Mesenchymal stem cell (in vitro differentiated cells and primary cell): ENCODE results near the gene ZNF512B.

ENCODE experiments used
- DNase-seq: peaks from one replicate; pipeline ENCODE4 v3.0.0-alpha.2; 2013
- H2AFZ ChIP-seq: one replicate; pipeline ENCODE4 v1.6.1; 2013; ENCODE audit warnings: low read depth, mild to moderate bottlenecking, control low read depth, inconsistent platforms, low read length, moderate library complexity
- H2AK5ac ChIP-seq: 2 replicates; pipeline ENCODE4 v1.6.1; 2013; ENCODE audit warnings: low read length, moderate library complexity, mild to moderate bottlenecking, inconsistent platforms; ENCODE audit not compliant: severe bottlenecking
- H2BK120ac ChIP-seq: one replicate; pipeline ENCODE4 v1.6.1; 2013; ENCODE audit warnings: low read depth, mild to moderate bottlenecking, inconsistent platforms, low read length, moderate library complexity
- H2BK12ac ChIP-seq, 2 experiments: one replicate each; pipeline ENCODE4 v1.6.1; 2013; ENCODE audit warnings: inconsistent platforms in 2 of 2, low read length in 2 of 2, mild to moderate bottlenecking in 2 of 2, moderate library complexity in 2 of 2, control low read depth in 1 of 2
- H2BK15ac ChIP-seq: one replicate; pipeline ENCODE4 v1.6.1; 2013; ENCODE audit warnings: mild to moderate bottlenecking, low read depth, inconsistent platforms; ENCODE audit not compliant: poor library complexity, severe bottlenecking
- H2BK5ac ChIP-seq: 2 replicates; pipeline ENCODE4 v1.6.1; 2013; ENCODE audit warnings: low read depth, mild to moderate bottlenecking, low read length, control low read depth, inconsistent platforms; ENCODE audit not compliant: poor library complexity, severe bottlenecking
- H3K14ac ChIP-seq, 2 experiments: one replicate each; pipeline ENCODE4 v1.6.1; 2013; ENCODE audit warnings: inconsistent platforms in 2 of 2, low read length in 2 of 2, control low read depth in 1 of 2, mild to moderate bottlenecking in 1 of 2, moderate library complexity in 1 of 2
- H3K18ac ChIP-seq, 2 experiments: one replicate each; pipeline ENCODE4 v1.6.1; 2013; ENCODE audit warnings: inconsistent platforms in 2 of 2, low read length in 2 of 2, control low read depth in 1 of 2, low read depth in 1 of 2, mild to moderate bottlenecking in 1 of 2
- H3K23ac ChIP-seq, 2 experiments: one replicate each; pipeline ENCODE4 v1.6.1; 2013; ENCODE audit warnings: inconsistent platforms in 2 of 2, low read length in 2 of 2, mild to moderate bottlenecking in 2 of 2, moderate library complexity in 2 of 2, control low read depth in 1 of 2
- H3K27ac ChIP-seq: 2 replicates; pipeline ENCODE4 v1.5.1; 2013; ENCODE audit warnings: mild to moderate bottlenecking, moderate library complexity, low read length, control low read depth, inconsistent platforms; ENCODE audit not compliant: poor library complexity, severe bottlenecking
- H3K27me3 ChIP-seq, 2 experiments: 2 replicates each; pipeline versions ENCODE4 v1.6.1 to v1.7.0; 2013; ENCODE audit warnings: low read length in 2 of 2, mild to moderate bottlenecking in 2 of 2, moderate library complexity in 2 of 2, control low read depth in 1 of 2, inconsistent platforms in 1 of 2; ENCODE audit not compliant: control insufficient read depth in 1 of 2, insufficient read depth in 1 of 2
- H3K36me3 ChIP-seq, 2 experiments: 2 replicates each; pipeline versions ENCODE4 v1.6.1 to v1.7.0; 2013; ENCODE audit warnings: low read length in 2 of 2, control low read depth in 1 of 2, inconsistent platforms in 1 of 2, low read depth in 1 of 2, mild to moderate bottlenecking in 1 of 2; ENCODE audit not compliant: insufficient read depth in 2 of 2, control insufficient read depth in 1 of 2
- H3K4ac ChIP-seq, 2 experiments: one replicate each; pipeline ENCODE4 v1.6.1; 2013; ENCODE audit warnings: inconsistent platforms in 2 of 2, low read length in 2 of 2, mild to moderate bottlenecking in 2 of 2, moderate library complexity in 2 of 2, control low read depth in 1 of 2, low read depth in 1 of 2
- H3K4me1 ChIP-seq: 2 replicates; pipeline ENCODE4 v1.6.1; 2013; ENCODE audit warnings: low read depth, low read length, control low read depth; ENCODE audit not compliant: control insufficient read depth, insufficient read depth
- H3K4me2 ChIP-seq: 2 replicates; pipeline ENCODE4 v1.6.1; 2013; ENCODE audit warnings: low read length, mild to moderate bottlenecking, inconsistent platforms; ENCODE audit not compliant: poor library complexity, severe bottlenecking
- H3K4me3 ChIP-seq, 2 experiments: 2 replicates each; pipeline versions ENCODE4 v1.5.1 to v1.7.0; 2013; ENCODE audit warnings: low read length in 2 of 2, mild to moderate bottlenecking in 2 of 2, control low read depth in 1 of 2, low read depth in 1 of 2; ENCODE audit not compliant: insufficient read depth in 1 of 2
- H3K79me1 ChIP-seq: replicated peaks from 2 replicates; pipeline ENCODE4 v1.6.1; 2013; ENCODE audit warnings: mild to moderate bottlenecking, control low read depth, low read length, inconsistent platforms; ENCODE audit not compliant: poor library complexity, severe bottlenecking
- H3K9ac ChIP-seq: 2 replicates; pipeline ENCODE4 v1.7.0; 2013; ENCODE audit warnings: mild to moderate bottlenecking, low read length, moderate library complexity
- H3K9me3 ChIP-seq: 2 replicates; pipeline ENCODE4 v1.7.0; 2013; ENCODE audit warnings: mild to moderate bottlenecking, low read length; ENCODE audit not compliant: control insufficient read depth
- H4K8ac ChIP-seq: one replicate; pipeline ENCODE4 v1.6.1; 2013; ENCODE audit warnings: inconsistent platforms, mild to moderate bottlenecking, low read length, moderate library complexity
- H4K91ac ChIP-seq: one replicate; pipeline ENCODE4 v1.6.1; 2013; ENCODE audit warnings: mild to moderate bottlenecking, low read length, inconsistent platforms
- WGBS: methylation state at CpG from one replicate; pipeline ENCODE4 v1.1.7; 2013; ENCODE audit warnings: mixed read lengths; 5-methylcytosine and 5-hydroxymethylcytosine counted together

The ZNF512B gene

GRCh38 chr20:63939061-63939935 is 30.4 kb downstream of the ZNF512B start:
- Histone ChIP-seq H3K9me3 (no peaks in the 10 kb centered on the region), H3K14ac (no peak overlapping the region), H3K79me1 (peaks cover 29% of the 10 kb centered on the region), H4K91ac (peak overlapping the region; percentile 28), H3K18ac (no peak overlapping the region), H3K9ac (no peak overlapping the region), H3K23ac (no peak overlapping the region), H2BK12ac (no peak overlapping the region), H4K8ac (no peak overlapping the region), H3K4ac (no peak overlapping the region), H3K4me3 (no peak overlapping the region), H2BK15ac (no peak overlapping the region), H2AK5ac (no peak overlapping the region), H3K36me3 (peaks cover 73 to 85% of the 10 kb centered on the region in 2 experiments), H3K27me3 (no peaks in the 10 kb centered on the region), H3K27ac (no peak overlapping the region), H3K4me1 (peaks cover 24% of the 10 kb centered on the region), H3K4me2 (no peak overlapping the region), H2AFZ (no peak overlapping the region), H2BK5ac (no peak overlapping the region), H2BK120ac (no peak overlapping the region)
- WGBS: 76% methylated on average over 29 of the region's 33 CpGs
- no peak for DNase-seq

GRCh38 chr20:63937596-63937995 is 32.1 kb downstream of the ZNF512B start:
- H2AK5ac ChIP-seq: no peak overlapping the region
- H3K27me3 ChIP-seq: no peaks in the 10 kb centered on the region
- H3K36me3 ChIP-seq: peaks cover 69 to 84% of the 10 kb centered on the region in 2 experiments
- H2BK5ac ChIP-seq: no peak overlapping the region
- H3K4me2 ChIP-seq: no peak overlapping the region
- no peak overlapping the region for H3K4ac ChIP-seq
- no peaks in the 10 kb centered on the region for H3K9me3 ChIP-seq
- H2BK120ac ChIP-seq: no peak overlapping the region
- no peak overlapping the region for H4K8ac ChIP-seq
- H3K18ac ChIP-seq: no peak overlapping the region
- no peak for DNase-seq
- no peak overlapping the region for H2AFZ ChIP-seq
- no peak overlapping the region for H3K27ac ChIP-seq
- no peak overlapping the region for H3K9ac ChIP-seq
- H2BK12ac ChIP-seq: no peak overlapping the region
- 93% methylated on average over 14 of the region's 14 CpGs for WGBS
- H4K91ac ChIP-seq: no peak overlapping the region
- H3K23ac ChIP-seq: no peak overlapping the region
- no peak overlapping the region for H3K14ac ChIP-seq
- no peak overlapping the region for H3K4me3 ChIP-seq
- peaks cover 33% of the 10 kb centered on the region for H3K79me1 ChIP-seq
- H3K4me1 ChIP-seq: peaks cover 35% of the 10 kb centered on the region
- H2BK15ac ChIP-seq: no peak overlapping the region

GRCh38 chr20:63935447-63935846 is 34.3 kb downstream of the ZNF512B start:
- no peak overlapping the region for H2BK120ac ChIP-seq

GRCh38 chr20:63934271-63935068 is 35.3 kb downstream of the ZNF512B start:
- Histone ChIP-seq H3K23ac (no peak overlapping the region), H3K4me3 (no peak overlapping the region), H3K27me3 (no peaks in the 10 kb centered on the region), H3K14ac (no peak overlapping the region), H4K91ac (no peak overlapping the region), H3K36me3 (peaks cover 74 to 87% of the 10 kb centered on the region in 2 experiments), H2BK120ac (no peak overlapping the region), H3K4me2 (no peak overlapping the region), H3K4me1 (peaks cover 34% of the 10 kb centered on the region), H3K27ac (peak overlapping the region; percentile 63), H3K4ac (no peak overlapping the region), H2BK15ac (no peak overlapping the region), H3K79me1 (peaks cover 44% of the 10 kb centered on the region), H2AFZ (no peak overlapping the region), H3K9ac (no peak overlapping the region), H3K18ac (no peak overlapping the region), H4K8ac (no peak overlapping the region), H2BK5ac (no peak overlapping the region), H2AK5ac (no peak overlapping the region), H3K9me3 (no peaks in the 10 kb centered on the region), H2BK12ac (no peak overlapping the region)
- WGBS: 87% methylated on average over 35 of the region's 37 CpGs
- no peak for DNase-seq

More at GRCh38 chr20:63935447-63935846, 34.3 kb downstream of the ZNF512B start:
- Histone ChIP-seq H3K9ac (no peak overlapping the region), H4K91ac (peak overlapping the region; percentile 53), H3K4ac (no peak overlapping the region), H2AK5ac (no peak overlapping the region), H3K36me3 (peaks cover 76 to 88% of the 10 kb centered on the region in 2 experiments), H3K4me2 (no peak overlapping the region), H3K4me1 (peaks cover 32% of the 10 kb centered on the region), H4K8ac (no peak overlapping the region), H3K4me3 (no peak overlapping the region), H3K27me3 (no peaks in the 10 kb centered on the region), H3K79me1 (peaks cover 42% of the 10 kb centered on the region), H2BK12ac (no peak overlapping the region), H3K23ac (no peak overlapping the region), H3K18ac (no peak overlapping the region), H3K14ac (no peak overlapping the region), H2BK15ac (no peak overlapping the region), H3K27ac (peak overlapping the region; percentile 25), H3K9me3 (no peaks in the 10 kb centered on the region), H2AFZ (no peak overlapping the region), H2BK5ac (no peak overlapping the region)
- no peak for DNase-seq
- WGBS: 97% methylated on average over 9 of the region's 9 CpGs
